K562 (cell line): ENCODE data around the gene C1QTNF5. TPM values are rescaled to one million over a fixed set of nuclear protein-coding genes. Genes with fewer than 3 reads are reported as not detected.

ENCODE experiments used
- ATAC-seq: fragments of 200-7000 bp; cut with Tn5 transposase; 3 replicates; pipeline ENCODE4 v1.9.1; 2020; ENCODE audit warnings: moderate library complexity
- BruUV-seq: library from RNA; stranded (reverse); fragments of 400-500 nt; replicated peaks from 2 replicates; lab custom pipeline; 2021; lab: Mats Ljungman, UMichigan
- CTCF ChIA-PET: fragments of 300-600 bp; formaldehyde crosslinking; extraction: SDS; loops from one replicate; lab custom pipeline; 2021; ENCODE audit warnings: low intra/inter-chr PET ratio; lab: Yijun Ruan, JAX
- POLR2A ChIA-PET: fragments of 300-600, 350-650 bp; sonication (Branson Sonifier 250); formaldehyde crosslinking; extraction: SDS; loops from one replicate; lab custom pipeline; 2021; ENCODE audit warnings: antibody characterized with exemption, inconsistent platforms; lab: Yijun Ruan, JAX
- DNase-seq, 4 experiments: peaks; one replicate each; pipeline versions ENCODE4 v3.0.0 to v3.0.0-alpha.2; 2011 to 2018; ENCODE audit warnings: low spot score in 3 of 4, mixed read lengths in 3 of 4; ENCODE audit errors: extremely low read depth in 1 of 4
- FAIRE-seq: peaks from 2 replicates; lab custom pipeline; 2011; peaks lifted over from hg19 to GRCh38; lab: Jason Lieb, UNC
- H2AFZ ChIP-seq: 2 replicates; pipeline ENCODE4 v1.6.0; 2011; ENCODE audit warnings: low read depth, low read length, control low read depth, inconsistent platforms
- H3K27ac ChIP-seq: fragments of 200-600 bp; 3 replicates; pipeline ENCODE4 v1.8.0; 2011; ENCODE audit warnings: low read depth, mild to moderate bottlenecking, control low read depth, inconsistent platforms, low read length, moderate library complexity, mixed read lengths; ENCODE audit errors: extremely low read depth
- H3K27me3 ChIP-seq, 2 experiments: fragments of 300-600 bp in 1 of 2; 2 replicates in 1 of 2; 3 replicates in 1 of 2; pipeline versions ENCODE4 v1.6.0 to v1.8.0; 2011; ENCODE audit warnings: inconsistent platforms in 2 of 2, low read length in 2 of 2, mild to moderate bottlenecking in 1 of 2, mixed read lengths in 1 of 2, moderate library complexity in 1 of 2; ENCODE audit not compliant: control insufficient read depth in 2 of 2, insufficient read depth in 2 of 2
- H3K36me3 ChIP-seq: fragments of 300-600 bp; 3 replicates; pipeline ENCODE4 v1.8.0; 2011; ENCODE audit warnings: mild to moderate bottlenecking, low read length, inconsistent platforms; ENCODE audit not compliant: control insufficient read depth, insufficient read depth
- H3K4me1 ChIP-seq, 2 experiments: fragments of 200-600 bp in 1 of 2; replicated peaks in 1 of 2; 2 replicates in 1 of 2; 3 replicates in 1 of 2; pipeline versions ENCODE4 v1.5.1 to v1.8.0; 2011; ENCODE audit warnings: inconsistent platforms in 2 of 2, low read length in 2 of 2, mild to moderate bottlenecking in 1 of 2, mixed read lengths in 1 of 2, moderate library complexity in 1 of 2; ENCODE audit not compliant: control insufficient read depth in 2 of 2, insufficient read depth in 2 of 2
- H3K4me2 ChIP-seq: 2 replicates; pipeline ENCODE4 v1.6.1; 2011; ENCODE audit warnings: low read length, control low read depth, inconsistent platforms, mixed read lengths; ENCODE audit not compliant: insufficient read depth
- H3K4me3 ChIP-seq: fragments of 200-600 bp; sonication (generic), shearing (Covaris generic); 2 replicates; pipeline ENCODE4 v1.5.1; 2016; ENCODE audit warnings: control low read depth, inconsistent platforms
- H3K79me2 ChIP-seq: fragments of 200-600 bp; 3 replicates; pipeline ENCODE4 v1.8.0; 2011; ENCODE audit warnings: low read length, inconsistent platforms; ENCODE audit not compliant: control insufficient read depth, insufficient read depth
- H3K9ac ChIP-seq, 2 experiments: 2 replicates each; pipeline versions ENCODE4 v1.6.0 to v1.6.1; 2011; ENCODE audit warnings: low read depth in 2 of 2, low read length in 2 of 2, control low read depth in 1 of 2, inconsistent platforms in 1 of 2, mild to moderate bottlenecking in 1 of 2, mixed read lengths in 1 of 2; ENCODE audit not compliant: insufficient read depth in 1 of 2
- H3K9me1 ChIP-seq: one replicate; pipeline ENCODE4 v1.6.0; 2011; ENCODE audit warnings: inconsistent platforms, mild to moderate bottlenecking, low read length, moderate library complexity; ENCODE audit not compliant: control insufficient read depth, insufficient read depth
- H3K9me3 ChIP-seq: replicated peaks from 2 replicates; pipeline ENCODE4 v1.5.1; 2011; ENCODE audit warnings: low read depth, low read length, inconsistent platforms; ENCODE audit not compliant: control insufficient read depth, insufficient read depth
- H4K20me1 ChIP-seq: replicated peaks from 2 replicates; pipeline ENCODE4 v1.6.1; 2011; ENCODE audit warnings: low read length, inconsistent platforms, mixed read lengths; ENCODE audit not compliant: control insufficient read depth, insufficient read depth
- ARNT ChIP-seq, 2 experiments: fragments of 450-650 bp; IDR thresholded peaks; 2 replicates each; pipeline ENCODE4 v1.6.1; 2016; ENCODE audit warnings: mild to moderate bottlenecking in 1 of 2
- CREM ChIP-seq: IDR thresholded peaks from 2 replicates; pipeline ENCODE4 v1.6.1; 2014; ENCODE audit warnings: antibody characterized with exemption, low read depth
- HDAC1 ChIP-seq, 2 experiments: fragments of 450-650 bp; IDR thresholded peaks; 2 replicates each; pipeline ENCODE4 v1.6.1; 2016 to 2017; ENCODE audit warnings: inconsistent platforms in 1 of 2, mild to moderate bottlenecking in 1 of 2, moderate library complexity in 1 of 2
- HDGF ChIP-seq: fragments of 450-650 bp; IDR thresholded peaks from 2 replicates; pipeline ENCODE4 v1.6.1; 2016
- JUND ChIP-seq, 2 experiments: IDR thresholded peaks; 2 replicates in 1 of 2; 3 replicates in 1 of 2; pipeline ENCODE4 v1.6.1; 2011; ENCODE audit warnings: borderline replicate concordance in 2 of 2, low read depth in 2 of 2, low read length in 2 of 2, improper control_type of control experiment in 1 of 2, missing biosample characterization in 1 of 2, missing genetic modification characterization in 1 of 2, missing genetic modification reagents in 1 of 2
- KHSRP ChIP-seq: fragments of 450-650 bp; IDR thresholded peaks from 2 replicates; pipeline ENCODE4 v1.6.1; 2017
- NR2C1 ChIP-seq, 2 experiments: fragments of 450-650 bp; IDR thresholded peaks; 2 replicates each; pipeline ENCODE4 v1.6.1; 2017; ENCODE audit warnings: mild to moderate bottlenecking in 2 of 2, antibody characterized with exemption in 1 of 2, inconsistent platforms in 1 of 2, missing compliant biosample characterization in 1 of 2, missing genetic modification characterization in 1 of 2
- PKNOX1 ChIP-seq: fragments of 450-650 bp; IDR thresholded peaks from 2 replicates; pipeline ENCODE4 v1.6.1; 2016
- RBM34 ChIP-seq: fragments of 200-400 bp; formaldehyde crosslinking; IDR thresholded peaks from 2 replicates; pipeline ENCODE4 v1.6.1; 2018; ENCODE audit warnings: low read length, borderline replicate concordance; ENCODE audit not compliant: insufficient read depth
- SMAD3 ChIP-seq: fragments of 450-650 bp; formaldehyde crosslinking; conservative IDR thresholded peaks from 2 replicates; pipeline ENCODE4 v1.4.0; 2020; ENCODE audit warnings: mild to moderate bottlenecking
- SMARCC2 ChIP-seq: fragments of 450-650 bp; IDR thresholded peaks from 2 replicates; pipeline ENCODE4 v1.6.1; 2017; ENCODE audit warnings: antibody characterized with exemption, moderate library complexity, mild to moderate bottlenecking, low read depth
- TEAD2 ChIP-seq: fragments of 450-650 bp; IDR thresholded peaks from 2 replicates; pipeline ENCODE4 v1.6.1; 2016; ENCODE audit warnings: missing genetic modification characterization, control low read depth, missing compliant biosample characterization
- YBX1 ChIP-seq: fragments of 450-650 bp; IDR thresholded peaks from 2 replicates; pipeline ENCODE4 v1.7.1; 2016; ENCODE audit warnings: mild to moderate bottlenecking
- ZBTB1 ChIP-seq: sonication (generic); formaldehyde crosslinking; IDR thresholded peaks from 2 replicates; pipeline ENCODE4 v1.8.1; 2023; ENCODE audit warnings: missing genetic modification reagents, low read depth, mild to moderate bottlenecking, borderline replicate concordance
- ZC3H8 ChIP-seq: fragments of 450-650 bp; IDR thresholded peaks from 2 replicates; pipeline ENCODE4 v1.6.1; 2017
- ZNF584 ChIP-seq: fragments of 200-800 bp; sonication (Bioruptor generic); IDR thresholded peaks from 2 replicates; pipeline ENCODE4 v1.6.1; 2016; ENCODE audit warnings: low read depth, mild to moderate bottlenecking, missing genetic modification characterization, missing compliant biosample characterization
- WGBS: fragments of 100-300 bp; shearing (Covaris generic); methylation state at CpG from one replicate; pipeline ENCODE4 v1.1.6; 2016; ENCODE audit warnings: low coverage, mixed read lengths; ENCODE audit not compliant: insufficient coverage; ENCODE audit errors: missing lambda C conversion rate; 5-methylcytosine and 5-hydroxymethylcytosine counted together
- in situ Hi-C: fragments of 300-500 bp; cut with MboI; formaldehyde crosslinking; loops from 4 replicates; pipeline ENCODE4 v1.15.0; 2018; ENCODE audit warnings: inconsistent platforms, mixed read lengths
- intact Hi-C: fragments of 100-400 bp; cut with micrococcal nuclease; formaldehyde crosslinking; loops from 2 replicates; pipeline ENCODE4 v1.14.2; 2022
- polyA plus RNA-seq, 8 experiments: library from polyadenylated mRNA; depleted of rRNA in 4 of 8; stranded (reverse) in 5 of 8; unstranded in 3 of 8; fragments of >200 nt; fragmentation: Nextera tagmentation in 2 of 8; fragmentation: Illumina TruSeq in 1 of 8; extraction: Ambion mirVana in 2 of 8; extraction: Trizol in 1 of 8; gene quantifications; 2 replicates each; pipeline versions ENCODE4 v1.2.1 to v1.2.3, GENCODE V29; 2011 to 2014; ENCODE audit warnings: inconsistent platforms in 1 of 8, missing spikeins in 1 of 8
- total RNA-seq, 7 experiments: library from RNA; depleted of rRNA in 6 of 7; stranded (reverse); fragments of >200 nt in 6 of 7; fragmentation: Illumina TruSeq in 2 of 7; extraction: Trizol in 2 of 7; gene quantifications; 2 replicates each; pipeline versions ENCODE4 v1.2.1 to v1.2.3, GENCODE V29; 2011 to 2021; ENCODE audit warnings: low replicate concordance in 1 of 7
- TF ChIP-seq, protein P1 (sequence below): fragments of 250-450 bp; sonication (Bioruptor Pico); IDR thresholded peaks from 2 replicates; pipeline ENCODE4 v1.4.0; 2020; ENCODE audit warnings: mild to moderate bottlenecking, moderate library complexity

C1QTNF5 gene
- total and polyA plus RNA-seq, 9 of the 15 experiments (the other 6 are each of a cell fraction or from before 2014, with no cell fraction given), result 0.07 to 0.76 (median 0.24) TPM; not detected in 1

- Histone ChIP-seq H3K9me3 (no peaks in the 10 kb centered on the region), H3K9me1 (no peaks in the 10 kb centered on the region), H3K36me3 (peaks cover 16% of the 10 kb centered on the region; the same call in 1 of the 3 replicates), H3K27me3 (no peaks in the 10 kb centered on the region), H3K4me2 (peak overlapping the region; percentile 68), H3K27ac (peak overlapping the region; percentile 59; the same call in 2 of the 3 replicates), H2AFZ (no peak overlapping the region), H3K4me1 (peaks cover 54 to 61% of the 10 kb centered on the region in 2 experiments), H4K20me1 (no peaks in the 10 kb centered on the region), H3K4me3 (no peak overlapping the region), H3K9ac (peak overlapping the region; percentile 41 to 76; a peak in 3 of 4 replicates), H3K79me2 (peaks cover 6% of the 10 kb centered on the region; the same call in 2 of the 3 replicates)
- peak; percentile 63 for ATAC-seq
- peak; percentile 93 for FAIRE-seq
- no TSS peak for BruUV-seq
- ChIA-PET POLR2A (interaction anchor here (0.5 to 2.8 kb wide), 8 partner anchors 8 to 327 kb away, joined by 3 to 34 read pairs (median 3); partner anchors contain the start of gene USP2), CTCF (interaction anchor here (0.7 kb wide), 1 partner anchor 12 kb away, joined by 3 read pairs; no protein-coding TSS in a partner anchor)
- WGBS, result 41% methylated on average over 17 of the region's 17 CpGs
- in situ Hi-C loops, result no loop called here
- intact Hi-C loops, result no loop called here
- DNase-seq, result peak; percentile 59 to 85 (median 68)
- TF ChIP-seq ZNF584 (CRISPR knock-in tag) (no peak), ARNT (IDR thresholded peaks at IDR 0.05) (no peak), ZBTB1 (CRISPR knock-in tag) (no peak), SMARCC2 (0 out of 2 replicates have a peak, but pooled peaks have one; percentile 35), RBM34 (no peak), TEAD2 (tag) (no peak), YBX1 (no peak), KHSRP (no peak), PKNOX1 (0 out of 2 replicates have a peak, but pooled peaks have one; percentile 30), ZC3H8 (no peak), HDGF (peak; percentile 51; the same call in 1 of the 2 replicates), HDAC1 (IDR thresholded peaks at IDR 0.05) (peak in 1 of 2 experiments; percentile 76; a peak in 1 of 4 replicates), NR2C1 (IDR thresholded peaks at IDR 0.05) (no peak), NR2C1 (tag; IDR thresholded peaks at IDR 0.05) (0 out of 2 replicates have a peak, but pooled peaks have one; percentile 19), JUND (IDR thresholded peaks at IDR 0.05; ENCODE audit: borderline replicate concordance, low read depth, low read length) (peak; percentile 87), JUND (tag; IDR thresholded peaks at IDR 0.05; ENCODE audit: borderline replicate concordance, low read depth, low read length) (peak; percentile 80; the same call in 2 of the 3 replicates), CREM (0 out of 2 replicates have a peak, but pooled peaks have one; percentile 20), SMAD3 (CRISPR knock-in tag) (no peak)
- TF ChIP-seq, protein P1, sequence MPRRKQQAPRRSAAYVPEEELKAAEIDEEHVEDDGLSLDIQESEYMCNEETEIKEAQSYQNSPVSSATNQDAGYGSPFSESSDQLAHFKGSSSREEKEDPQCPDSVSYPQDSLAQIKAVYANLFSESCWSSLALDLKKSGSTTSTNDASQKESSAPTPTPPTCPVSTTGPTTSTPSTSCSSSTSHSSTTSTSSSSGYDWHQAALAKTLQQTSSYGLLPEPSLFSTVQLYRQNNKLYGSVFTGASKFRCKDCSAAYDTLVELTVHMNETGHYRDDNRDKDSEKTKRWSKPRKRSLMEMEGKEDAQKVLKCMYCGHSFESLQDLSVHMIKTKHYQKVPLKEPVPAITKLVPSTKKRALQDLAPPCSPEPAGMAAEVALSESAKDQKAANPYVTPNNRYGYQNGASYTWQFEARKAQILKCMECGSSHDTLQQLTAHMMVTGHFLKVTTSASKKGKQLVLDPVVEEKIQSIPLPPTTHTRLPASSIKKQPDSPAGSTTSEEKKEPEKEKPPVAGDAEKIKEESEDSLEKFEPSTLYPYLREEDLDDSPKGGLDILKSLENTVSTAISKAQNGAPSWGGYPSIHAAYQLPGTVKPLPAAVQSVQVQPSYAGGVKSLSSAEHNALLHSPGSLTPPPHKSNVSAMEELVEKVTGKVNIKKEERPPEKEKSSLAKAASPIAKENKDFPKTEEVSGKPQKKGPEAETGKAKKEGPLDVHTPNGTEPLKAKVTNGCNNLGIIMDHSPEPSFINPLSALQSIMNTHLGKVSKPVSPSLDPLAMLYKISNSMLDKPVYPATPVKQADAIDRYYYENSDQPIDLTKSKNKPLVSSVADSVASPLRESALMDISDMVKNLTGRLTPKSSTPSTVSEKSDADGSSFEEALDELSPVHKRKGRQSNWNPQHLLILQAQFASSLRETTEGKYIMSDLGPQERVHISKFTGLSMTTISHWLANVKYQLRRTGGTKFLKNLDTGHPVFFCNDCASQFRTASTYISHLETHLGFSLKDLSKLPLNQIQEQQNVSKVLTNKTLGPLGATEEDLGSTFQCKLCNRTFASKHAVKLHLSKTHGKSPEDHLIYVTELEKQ (CRISPR knock-in tag), result no peak
Observed at GRCh38 chr11:119368121-119369034, 27.7 kb upstream of the C1QTNF5 start.
